HEK293T (cell line): ENCODE results near the gene GANC.

Source experiments
- CTCF ChIA-PET: fragments of 350-600 bp; formaldehyde crosslinking; extraction: SDS; loops from one replicate; lab custom pipeline; 2021; ENCODE audit warnings: antibody characterized with exemption, inconsistent platforms; lab: Yijun Ruan, JAX
- POLR2A ChIA-PET: fragments of 350-600 bp; formaldehyde crosslinking; extraction: SDS; loops from one replicate; lab custom pipeline; 2020; ENCODE audit warnings: antibody characterized with exemption, inconsistent platforms; lab: Yijun Ruan, JAX
- DNase-seq: peaks from one replicate; pipeline ENCODE4 v3.0.0; 2012; ENCODE audit warnings: mixed read lengths; ENCODE audit errors: extremely low spot score
- ARNT ChIP-seq: fragments of 450-650 bp; IDR thresholded peaks from 2 replicates; pipeline ENCODE4 v1.6.1; 2017; ENCODE audit warnings: mild to moderate bottlenecking
- BHLHE40 ChIP-seq: fragments of 450-650 bp; IDR thresholded peaks from 2 replicates; pipeline ENCODE4 v1.6.1; 2016; ENCODE audit warnings: mild to moderate bottlenecking, moderate library complexity, borderline replicate concordance
- CTBP1 ChIP-seq: fragments of 450-650 bp; IDR thresholded peaks from 2 replicates; pipeline ENCODE4 v1.6.1; 2016; ENCODE audit warnings: borderline replicate concordance
- ELF4 ChIP-seq: fragments of 450-650 bp; IDR thresholded peaks from 2 replicates; pipeline ENCODE4 v1.6.1; 2017; ENCODE audit warnings: antibody characterized with exemption
- FOXA1 ChIP-seq: fragments of 450-650 bp; IDR thresholded peaks from 2 replicates; pipeline ENCODE4 v1.6.1; 2016; ENCODE audit warnings: mild to moderate bottlenecking
- FOXK2 ChIP-seq: fragments of 450-650 bp; IDR thresholded peaks from 2 replicates; pipeline ENCODE4 v1.6.1; 2016; ENCODE audit warnings: mild to moderate bottlenecking
- FOXM1 ChIP-seq: fragments of 450-650 bp; IDR thresholded peaks from 2 replicates; pipeline ENCODE4 v1.6.1; 2017; ENCODE audit warnings: mild to moderate bottlenecking, borderline replicate concordance
- HDGF ChIP-seq: fragments of 450-650 bp; IDR thresholded peaks from 2 replicates; pipeline ENCODE4 v1.6.1; 2017; ENCODE audit warnings: antibody characterized with exemption, borderline replicate concordance
- L3MBTL2 ChIP-seq: fragments of 450-650 bp; conservative IDR thresholded peaks from 2 replicates; pipeline ENCODE4 v1.6.1; 2016; ENCODE audit warnings: mild to moderate bottlenecking
- LEF1 ChIP-seq: fragments of 450-650 bp; IDR thresholded peaks from 2 replicates; pipeline ENCODE4 v1.6.1; 2017; ENCODE audit warnings: mild to moderate bottlenecking, borderline replicate concordance
- NFRKB ChIP-seq: fragments of 450-650 bp; IDR thresholded peaks from 2 replicates; pipeline ENCODE4 v1.6.1; 2016; ENCODE audit warnings: mild to moderate bottlenecking, moderate library complexity
- SP1 ChIP-seq: fragments of 450-650 bp; IDR thresholded peaks from 2 replicates; pipeline ENCODE4 v1.6.1; 2017
- SUZ12 ChIP-seq: fragments of 450-650 bp; IDR thresholded peaks from 2 replicates; pipeline ENCODE4 v1.6.1; 2016; ENCODE audit warnings: mild to moderate bottlenecking
- TARDBP ChIP-seq: fragments of 450-650 bp; IDR thresholded peaks from 2 replicates; pipeline ENCODE4 v1.6.1; 2016
- ZNF384 ChIP-seq: fragments of 450-650 bp; IDR thresholded peaks from 2 replicates; pipeline ENCODE4 v1.6.1; 2016
- TF ChIP-seq, protein P1 (sequence below): fragments of 450-650 bp; IDR thresholded peaks from 2 replicates; pipeline ENCODE4 v1.6.1; 2016

GANC gene

DNA sequence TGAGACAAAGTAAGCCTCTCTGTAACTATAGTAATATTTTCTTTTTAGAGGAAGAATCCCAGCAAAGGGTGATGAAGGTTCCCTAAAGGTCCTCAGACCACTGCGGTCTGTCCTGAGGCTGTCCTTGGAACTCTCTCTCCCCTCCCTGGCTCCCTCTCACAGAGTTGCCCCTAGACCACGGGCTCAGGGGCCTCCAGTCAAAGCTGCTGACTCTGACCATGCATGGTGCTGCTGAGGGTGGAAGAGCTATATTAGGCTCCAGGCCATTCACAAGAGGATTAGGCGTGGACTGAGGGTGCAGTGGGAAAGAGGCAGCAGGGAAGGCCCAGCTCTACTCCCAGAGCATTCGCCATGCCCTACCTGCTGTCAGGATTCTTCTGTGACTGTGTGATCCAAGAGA lies 100.9 kb downstream of the GANC start:
- POLR2A ChIA-PET, result no interaction called here
- CTCF ChIA-PET, result interaction anchor here (1.7 kb wide), 1 partner anchor 11 kb away, joined by 9 read pairs; no protein-coding TSS in a partner anchor
- DNase-seq, result no peak
- TF ChIP-seq ZNF384 (no peak), FOXA1 (no peak), FOXM1 (no peak), CTBP1 (no peak), LEF1 (no peak), NFRKB (no peak), SP1 (no peak), FOXK2 (no peak), HDGF (no peak), SUZ12 (no peak), TARDBP (no peak), ARNT (no peak)

GRCh38 chr15:42374810-42375209 lies 101.8 kb downstream of the GANC start:
- ChIA-PET POLR2A (no interaction called here), CTCF (interaction anchor here (1.7 kb wide), 1 partner anchor 10 kb away, joined by 9 read pairs; no protein-coding TSS in a partner anchor)
- TF ChIP-seq SP1 (no peak), L3MBTL2 (no peak), FOXM1 (no peak), HDGF (no peak), ARNT (no peak)
- no peak for DNase-seq

DNA sequence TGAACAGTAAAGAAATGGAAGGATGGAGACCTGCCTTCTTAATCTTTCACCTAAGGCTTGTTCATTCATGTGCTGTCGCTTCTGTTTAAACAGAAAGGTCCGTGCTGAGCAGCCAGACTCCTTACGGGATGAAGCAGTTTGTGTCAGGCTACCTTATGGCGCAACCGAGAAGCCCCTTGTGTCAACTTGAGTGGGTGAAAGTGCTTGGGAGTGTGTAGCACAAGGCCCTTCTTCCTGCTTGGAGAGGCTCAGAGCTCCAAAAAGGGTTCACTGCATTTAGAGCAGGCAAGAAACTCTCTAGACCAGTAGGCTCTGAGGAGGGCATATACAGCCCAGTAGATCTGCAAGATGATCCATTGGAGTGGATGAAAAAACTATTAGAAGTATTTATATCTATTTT lies 102.3 kb downstream of the GANC start:
- TF ChIP-seq SUZ12, result no peak
- no peak for TF ChIP-seq ELF4
- no peak for TF ChIP-seq ARNT
- no peak for TF ChIP-seq FOXM1
- no peak for TF ChIP-seq FOXA1
- no peak for TF ChIP-seq NFRKB
- TF ChIP-seq BHLHE40, result no peak
- TF ChIP-seq L3MBTL2, result no peak
- no peak for TF ChIP-seq TARDBP
- TF ChIP-seq FOXK2, result no peak
- no peak for TF ChIP-seq CTBP1
- CTCF ChIA-PET, result interaction anchor here (0.6 to 1.7 kb wide), 2 partner anchors 10 to 1517 kb away, joined by 3 to 9 read pairs; no protein-coding TSS in a partner anchor
- POLR2A ChIA-PET, result no interaction called here
- DNase-seq, result no peak

GRCh38 chr15:42375941-42376340 lies 102.9 kb downstream of the GANC start:
- no peak for TF ChIP-seq HDGF
- TF ChIP-seq, protein P1, sequence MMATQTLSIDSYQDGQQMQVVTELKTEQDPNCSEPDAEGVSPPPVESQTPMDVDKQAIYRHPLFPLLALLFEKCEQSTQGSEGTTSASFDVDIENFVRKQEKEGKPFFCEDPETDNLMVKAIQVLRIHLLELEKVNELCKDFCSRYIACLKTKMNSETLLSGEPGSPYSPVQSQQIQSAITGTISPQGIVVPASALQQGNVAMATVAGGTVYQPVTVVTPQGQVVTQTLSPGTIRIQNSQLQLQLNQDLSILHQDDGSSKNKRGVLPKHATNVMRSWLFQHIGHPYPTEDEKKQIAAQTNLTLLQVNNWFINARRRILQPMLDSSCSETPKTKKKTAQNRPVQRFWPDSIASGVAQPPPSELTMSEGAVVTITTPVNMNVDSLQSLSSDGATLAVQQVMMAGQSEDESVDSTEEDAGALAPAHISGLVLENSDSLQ, result no peak
- no peak for TF ChIP-seq NFRKB
- ChIA-PET POLR2A (no interaction called here), CTCF (interaction anchor here (1.5 kb wide), 1 partner anchor 9 kb away, joined by 6 read pairs; no protein-coding TSS in a partner anchor)
- no peak for DNase-seq

DNA sequence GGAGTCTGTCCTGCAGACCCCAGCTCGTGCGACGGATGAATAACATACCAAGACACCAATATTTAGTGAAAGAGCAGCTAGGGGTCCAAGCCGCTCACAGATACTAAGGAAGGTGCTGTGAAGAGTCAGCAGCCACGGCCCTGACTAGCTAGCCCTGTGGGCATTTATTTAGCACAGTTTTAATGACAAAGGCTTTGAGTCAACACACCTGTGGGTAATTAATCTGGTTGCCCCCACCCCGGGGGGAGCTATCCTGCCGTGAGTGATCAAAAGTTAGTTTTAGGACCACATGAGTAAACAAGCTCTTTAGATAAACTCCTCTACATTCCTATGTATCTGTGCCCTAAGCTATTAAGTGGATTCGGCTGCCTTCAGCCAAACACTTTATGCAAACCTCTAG lies 105.0 kb downstream of the GANC start:
- no peak for DNase-seq
- ChIA-PET POLR2A (no interaction called here), CTCF (interaction anchor here (0.6 kb wide), 2 partner anchors 171 to 599 kb away, joined by 3 to 5 read pairs; no protein-coding TSS in a partner anchor)
- TF ChIP-seq L3MBTL2 (no peak), LEF1 (no peak), NFRKB (no peak), FOXA1 (no peak), SUZ12 (no peak), ELF4 (no peak)

- TF ChIP-seq SUZ12, result no peak
- TF ChIP-seq BHLHE40, result no peak
- TF ChIP-seq, protein P1, result no peak
- no peak for TF ChIP-seq SP1
- ChIA-PET POLR2A (no interaction called here), CTCF (interaction anchor here (0.7 to 1.6 kb wide), 5 partner anchors 10 to 356 kb away, joined by 3 to 9 read pairs (median 4); no protein-coding TSS in a partner anchor)
- DNase-seq, result no peak
Measured at GRCh38 chr15:42384597-42384996, 111.6 kb downstream of the GANC start.

- no peak for TF ChIP-seq SP1
- POLR2A ChIA-PET, result interaction anchor here (1.1 kb wide), 1 partner anchor 177 kb away, joined by 5 read pairs; the partner anchor contains the start of gene VPS39
- CTCF ChIA-PET, result interaction anchor here (0.7 to 1.6 kb wide), 6 partner anchors 9 to 356 kb away, joined by 3 to 9 read pairs (median 4); no protein-coding TSS in a partner anchor
- DNase-seq, result peak; percentile 58
Measured at GRCh38 chr15:42385206-42385979, 112.4 kb downstream of the GANC start.
